GM19452 (cell line): ENCODE results near the gene MSLN.
"Not testable (repeated sequence)": the region's sequence is repeated elsewhere in the genome, so short reads cannot be mapped to it uniquely, and the experiment has no call there.

Experiments
- ATAC-seq: cut with Tn5 transposase; IDR thresholded peaks from one replicate; pipeline ENCODE4 v1.9.1; 2021; ENCODE audit not compliant: unreplicated experiment

MSLN gene

DNA sequence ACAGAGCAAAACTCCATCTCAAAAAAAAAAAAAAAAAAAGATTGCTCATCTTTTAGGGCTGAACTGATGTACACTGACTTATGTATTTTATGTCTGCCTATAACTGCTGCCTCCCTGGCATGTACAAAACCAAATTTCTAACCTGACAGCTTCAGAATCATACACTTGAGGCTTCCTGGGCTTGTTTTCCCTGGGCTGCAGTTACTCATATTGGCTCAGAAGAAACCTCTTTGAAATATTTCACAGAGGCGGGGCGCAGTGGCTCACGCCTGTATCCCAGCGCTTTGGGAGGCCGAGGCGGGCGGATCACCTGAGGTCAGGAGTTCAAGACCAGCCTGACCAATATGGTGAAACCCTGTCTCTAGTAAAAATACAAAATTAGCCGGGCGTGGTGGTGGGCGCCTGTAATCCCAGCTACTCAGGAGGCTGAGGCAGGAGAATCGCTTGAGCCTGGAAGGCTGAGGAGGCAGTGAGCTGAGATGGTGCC lies 6.4 kb upstream of the MSLN start:
- not testable (repeated sequence) for ATAC-seq

DNA sequence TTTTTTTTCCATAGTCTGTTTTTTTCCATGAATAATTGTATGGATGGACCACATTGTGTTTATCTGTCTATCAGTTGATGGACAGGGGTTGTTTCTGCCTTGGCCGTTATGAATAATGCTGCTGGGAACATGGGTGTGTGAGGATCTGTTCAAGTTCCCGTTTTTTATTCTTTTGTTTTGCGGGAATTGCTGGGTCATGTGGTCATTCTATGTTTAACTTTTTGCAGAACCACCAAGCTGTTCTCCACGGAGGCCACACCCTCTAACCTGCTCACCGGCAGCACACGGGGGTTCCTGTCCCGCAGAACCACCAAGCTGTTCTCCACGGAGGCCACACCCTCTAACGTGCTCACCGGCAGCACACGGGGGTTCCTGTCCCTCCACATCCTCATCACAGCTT lies 5.9 kb upstream of the MSLN start:
- no peak for ATAC-seq

DNA sequence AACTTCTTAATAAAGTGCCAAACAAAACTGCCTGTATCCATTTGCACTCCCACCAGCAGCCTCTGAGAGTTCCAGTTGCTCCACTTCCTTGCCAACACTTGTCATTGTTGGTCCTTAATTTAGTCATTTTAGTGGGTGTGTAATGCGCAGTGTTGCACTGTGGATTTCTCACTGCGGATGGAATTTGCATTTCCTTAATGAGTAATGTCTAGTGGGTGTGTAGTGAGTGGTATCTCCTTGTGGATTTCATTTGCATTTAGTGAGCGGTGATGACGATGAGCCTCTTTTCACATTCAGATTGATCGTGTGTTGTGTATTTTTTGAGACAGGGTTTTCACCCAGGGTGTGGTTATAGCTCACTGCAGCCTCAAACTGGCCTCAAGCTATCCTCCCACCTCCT lies 4.1 kb upstream of the MSLN start:
- ATAC-seq = no peak

DNA sequence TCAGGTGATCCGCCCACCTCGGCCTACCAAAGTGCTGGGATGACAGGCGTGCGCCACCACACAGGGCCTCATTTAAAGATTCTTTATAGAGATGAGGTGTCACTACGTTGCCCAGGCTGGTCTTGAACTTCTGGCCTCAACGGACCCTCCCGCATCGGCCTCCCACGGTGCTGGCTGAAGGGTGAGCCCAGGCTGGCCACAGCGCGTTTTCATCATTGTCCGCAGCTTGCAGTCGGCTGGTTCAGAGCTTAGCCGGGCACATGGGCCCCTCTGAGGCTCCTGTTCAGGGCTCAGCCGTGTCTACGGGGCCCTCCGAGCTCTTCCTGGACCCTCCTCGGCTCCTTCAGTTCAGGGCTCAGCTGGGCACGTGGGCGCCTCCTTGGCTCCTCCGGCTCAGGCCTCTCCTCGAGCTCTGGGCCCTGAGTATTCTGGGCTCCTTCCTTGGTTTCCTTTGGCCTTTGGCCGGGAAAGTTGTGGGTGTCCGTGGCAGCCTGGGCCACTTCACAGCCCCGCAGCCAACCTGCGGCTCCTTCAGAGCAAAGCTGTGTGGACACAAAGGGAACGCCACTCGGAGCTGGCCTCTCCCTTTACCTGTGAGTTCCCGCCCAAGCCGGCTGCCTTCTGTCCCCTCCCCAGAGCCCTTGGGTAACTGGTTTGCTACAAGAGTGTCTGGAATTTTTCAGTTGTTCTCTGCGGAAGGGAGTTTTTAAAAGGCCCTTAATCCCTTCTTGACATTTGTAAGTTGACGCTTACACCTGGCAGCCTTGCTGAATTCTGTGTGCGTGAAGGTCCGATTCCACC lies 1.2 kb upstream of the MSLN start:
- no peak for ATAC-seq

DNA sequence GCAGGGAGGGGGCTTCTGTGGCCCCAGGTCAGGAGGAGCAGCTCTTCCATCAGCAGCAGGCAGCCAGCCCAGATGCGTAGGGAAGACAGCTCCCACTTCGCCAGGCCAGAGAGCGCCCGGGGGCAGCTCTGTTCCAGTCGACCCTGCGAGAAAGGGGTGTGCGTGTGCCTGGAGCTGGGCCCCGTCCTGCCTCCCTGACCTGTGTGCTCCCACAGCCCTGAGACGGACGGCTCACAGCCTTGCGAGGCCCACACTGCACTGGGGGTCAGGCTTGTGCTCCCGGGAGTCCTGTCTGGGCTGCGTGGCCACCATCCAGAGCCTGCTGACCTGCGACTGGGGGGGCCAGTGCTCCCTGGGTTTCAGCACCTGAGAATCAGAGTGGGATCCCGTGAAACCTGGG lies 469 bp upstream of the MSLN start:
- ATAC-seq = no peak

DNA sequence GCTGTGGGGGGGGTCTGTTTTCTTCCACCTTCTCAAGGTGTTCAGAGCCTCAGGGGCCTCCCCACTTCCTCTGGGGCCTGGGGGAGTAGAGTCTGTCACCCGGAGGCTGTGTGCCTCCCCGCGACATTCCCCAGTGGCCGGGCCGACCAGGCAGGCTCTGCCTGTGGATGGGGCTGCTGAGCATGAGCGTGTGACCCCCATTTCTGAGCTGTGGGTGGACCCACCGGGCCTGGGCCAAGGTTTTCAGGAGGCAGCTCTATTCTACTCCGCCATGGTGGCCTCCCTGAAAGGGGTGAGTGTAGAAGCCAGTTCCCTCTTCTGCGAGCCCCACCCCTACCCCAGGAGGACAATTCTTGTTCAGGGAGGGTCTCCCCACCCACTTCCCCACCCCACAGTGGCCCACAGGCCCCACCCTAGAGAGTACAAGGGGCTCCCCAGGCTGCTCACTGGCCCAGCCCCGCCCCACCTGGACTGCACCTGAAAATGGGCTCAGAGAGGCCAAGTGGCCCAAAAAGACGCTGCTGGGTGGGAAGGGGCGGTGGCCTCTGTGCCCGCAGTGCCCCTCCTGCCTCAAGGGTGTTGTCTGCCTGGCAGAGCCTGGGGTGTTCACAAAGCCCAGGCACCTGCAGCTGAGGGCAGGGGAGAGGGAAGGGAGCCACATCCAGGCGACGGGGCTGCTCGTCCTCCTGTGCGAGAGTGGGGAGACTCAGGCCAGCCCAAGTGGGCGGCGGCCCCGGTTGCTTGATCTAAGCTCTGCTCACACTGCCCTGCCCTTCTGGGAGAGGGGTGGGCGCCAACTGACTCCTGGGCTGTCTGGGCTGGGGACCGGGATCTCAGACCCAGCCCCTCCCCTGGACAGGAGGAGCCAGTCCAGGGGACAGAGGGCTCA lies 1.3 kb downstream of the MSLN start:
- no peak for ATAC-seq

DNA sequence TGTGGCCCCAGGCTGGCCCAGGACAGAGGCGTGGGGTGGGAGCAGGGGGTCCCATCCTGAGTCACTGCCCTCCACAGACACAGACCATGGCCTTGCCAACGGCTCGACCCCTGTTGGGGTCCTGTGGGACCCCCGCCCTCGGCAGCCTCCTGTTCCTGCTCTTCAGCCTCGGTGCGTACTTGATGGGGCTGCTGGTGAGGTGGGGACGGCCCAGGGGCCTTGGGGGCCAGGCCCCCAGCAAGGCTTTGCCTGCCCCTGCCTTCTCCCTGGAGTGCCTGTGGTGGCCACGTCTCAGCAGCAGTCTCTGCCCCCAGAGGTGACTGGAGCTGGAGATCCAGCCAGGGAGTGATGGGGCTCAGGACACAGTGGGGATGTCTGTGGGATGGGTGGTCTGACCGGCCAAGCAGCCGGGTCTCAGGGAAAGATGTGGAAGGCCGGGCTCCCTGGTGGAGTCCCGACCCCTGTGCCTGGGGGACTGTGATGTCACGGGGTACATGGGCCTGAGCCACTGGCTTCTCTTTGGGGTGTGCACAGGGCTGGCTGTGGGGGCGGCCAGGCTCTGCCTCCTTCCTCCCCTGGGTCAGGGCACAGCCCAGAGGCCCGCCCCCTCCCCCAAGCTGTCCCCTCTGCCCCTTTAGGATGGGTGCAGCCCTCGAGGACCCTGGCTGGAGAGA lies 2.2 kb downstream of the MSLN start:
- ATAC-seq = no peak

DNA sequence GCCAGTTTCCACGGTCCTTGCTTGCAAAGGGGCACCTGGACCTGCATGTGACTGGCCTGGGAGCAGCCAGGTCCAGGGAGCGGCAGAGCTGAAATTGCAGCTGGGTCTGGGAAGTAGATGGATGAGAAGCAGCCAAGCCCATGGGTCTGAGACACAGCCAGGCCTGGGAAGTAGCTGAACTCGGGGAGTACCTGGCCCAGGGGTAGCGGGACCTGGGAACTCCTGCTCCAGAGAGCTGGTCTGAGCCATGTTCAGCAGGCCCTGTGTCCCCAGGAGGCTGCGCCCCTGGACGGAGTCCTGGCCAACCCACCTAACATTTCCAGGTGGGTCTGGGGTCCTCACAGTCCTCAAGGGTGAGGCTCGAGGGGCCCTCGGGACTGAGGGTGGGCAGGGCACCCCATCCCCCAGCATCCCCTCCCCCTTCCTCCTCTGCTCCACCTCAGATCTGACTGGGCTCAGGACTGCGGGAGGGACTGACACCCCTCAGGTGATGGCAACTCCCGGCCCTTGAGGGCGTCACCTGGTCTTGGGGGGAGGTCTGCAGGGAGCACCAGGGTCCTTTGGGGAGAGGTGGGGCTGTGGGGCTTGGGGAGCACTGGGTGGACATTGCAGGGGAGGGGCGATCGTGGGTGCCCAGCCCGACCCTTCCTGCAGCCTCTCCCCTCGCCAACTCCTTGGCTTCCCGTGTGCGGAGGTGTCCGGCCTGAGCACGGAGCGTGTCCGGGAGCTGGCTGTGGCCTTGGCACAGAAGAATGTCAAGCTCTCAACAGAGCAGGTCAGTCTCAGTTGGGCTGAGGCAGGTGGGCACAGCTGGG lies 3.0 kb downstream of the MSLN start:
- no peak for ATAC-seq

DNA sequence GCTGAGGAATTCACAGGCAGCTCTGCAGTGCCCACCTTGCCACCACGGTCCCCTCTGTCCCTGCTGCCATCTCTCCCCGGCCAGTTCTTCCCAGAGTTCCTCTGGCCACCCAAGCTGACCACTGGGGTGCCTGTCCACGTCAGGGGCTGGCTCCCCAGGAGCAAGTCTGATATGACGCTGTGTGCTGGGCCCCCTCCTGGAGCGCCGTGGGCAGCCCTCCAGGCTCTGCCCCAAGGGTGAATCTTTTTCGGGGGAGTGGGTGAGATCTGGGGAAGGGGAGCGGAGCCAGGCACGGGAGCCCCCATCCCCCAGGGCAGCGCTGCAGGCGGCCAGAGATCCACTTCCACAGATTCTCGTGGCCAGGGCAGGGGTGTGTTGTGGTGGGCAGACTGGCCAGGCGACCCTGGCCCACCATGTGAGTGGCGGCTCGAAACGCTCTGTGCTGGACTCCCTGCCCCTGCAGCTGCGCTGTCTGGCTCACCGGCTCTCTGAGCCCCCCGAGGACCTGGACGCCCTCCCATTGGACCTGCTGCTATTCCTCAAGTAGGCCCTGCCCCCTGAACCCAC lies 3.7 kb downstream of the MSLN start:
- ATAC-seq = no peak

DNA sequence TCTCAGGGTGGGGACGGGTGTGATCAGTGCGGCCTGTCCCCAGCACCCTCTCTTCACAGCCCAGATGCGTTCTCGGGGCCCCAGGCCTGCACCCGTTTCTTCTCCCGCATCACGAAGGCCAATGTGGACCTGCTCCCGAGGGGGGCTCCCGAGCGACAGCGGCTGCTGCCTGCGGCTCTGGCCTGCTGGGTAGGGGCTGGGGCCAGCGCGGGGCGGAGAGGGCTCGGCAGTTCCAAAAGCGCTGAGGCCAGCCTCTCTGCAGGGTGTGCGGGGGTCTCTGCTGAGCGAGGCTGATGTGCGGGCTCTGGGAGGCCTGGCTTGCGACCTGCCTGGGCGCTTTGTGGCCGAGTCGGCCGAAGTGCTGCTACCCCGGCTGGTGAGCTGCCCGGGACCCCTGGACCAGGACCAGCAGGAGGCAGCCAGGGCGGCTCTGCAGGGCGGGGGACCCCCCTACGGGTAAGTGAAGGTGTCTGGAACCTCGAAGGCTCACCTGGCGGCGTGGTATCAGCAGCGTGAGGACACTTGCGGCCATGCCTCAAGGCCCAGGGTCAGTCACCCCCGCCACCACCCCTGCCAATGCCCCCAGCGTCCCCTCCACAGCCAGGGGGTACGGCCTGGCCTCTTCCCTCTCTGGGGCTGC lies 4.4 kb downstream of the MSLN start:
- no peak for ATAC-seq

DNA sequence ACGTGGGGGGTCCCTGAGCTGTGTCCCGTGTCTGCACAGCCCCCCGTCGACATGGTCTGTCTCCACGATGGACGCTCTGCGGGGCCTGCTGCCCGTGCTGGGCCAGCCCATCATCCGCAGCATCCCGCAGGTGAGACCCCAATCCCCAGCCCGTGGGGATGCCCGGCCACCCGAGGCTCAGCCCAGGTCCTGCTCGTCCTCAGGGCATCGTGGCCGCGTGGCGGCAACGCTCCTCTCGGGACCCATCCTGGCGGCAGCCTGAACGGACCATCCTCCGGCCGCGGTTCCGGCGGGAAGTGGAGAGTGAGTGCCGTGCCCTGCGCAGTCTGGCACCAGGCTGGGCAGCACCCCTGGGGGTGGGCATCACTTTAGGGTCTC lies 4.9 kb downstream of the MSLN start:
- ATAC-seq = no peak

DNA sequence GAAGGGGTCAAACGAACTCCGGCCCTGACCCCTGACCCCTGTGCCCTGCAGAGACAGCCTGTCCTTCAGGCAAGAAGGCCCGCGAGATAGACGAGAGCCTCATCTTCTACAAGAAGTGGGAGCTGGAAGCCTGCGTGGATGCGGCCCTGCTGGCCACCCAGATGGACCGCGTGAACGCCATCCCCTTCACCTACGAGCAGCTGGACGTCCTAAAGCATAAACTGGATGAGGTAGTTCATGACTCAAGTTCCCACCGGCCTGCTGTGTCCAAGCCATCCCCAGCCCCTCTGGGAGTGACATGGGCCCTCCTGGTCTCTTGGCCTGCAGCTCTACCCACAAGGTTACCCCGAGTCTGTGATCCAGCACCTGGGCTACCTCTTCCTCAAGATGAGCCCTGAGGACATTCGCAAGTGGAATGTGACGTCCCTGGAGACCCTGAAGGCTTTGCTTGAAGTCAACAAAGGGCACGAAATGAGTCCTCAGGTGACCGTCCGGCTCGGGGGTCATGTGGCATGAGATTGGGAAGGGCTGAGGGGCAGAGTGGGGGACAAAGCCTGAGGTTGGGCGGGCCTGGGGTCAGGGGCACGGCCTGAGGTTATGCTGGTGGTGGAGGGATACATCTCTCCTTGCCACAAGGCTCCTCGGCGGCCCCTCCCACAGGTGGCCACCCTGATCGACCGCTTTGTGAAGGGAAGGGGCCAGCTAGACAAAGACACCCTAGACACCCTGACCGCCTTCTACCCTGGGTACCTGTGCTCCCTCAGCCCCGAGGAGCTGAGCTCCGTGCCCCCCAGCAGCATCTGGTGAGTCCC lies 5.7 kb downstream of the MSLN start:
- ATAC-seq = no peak

DNA sequence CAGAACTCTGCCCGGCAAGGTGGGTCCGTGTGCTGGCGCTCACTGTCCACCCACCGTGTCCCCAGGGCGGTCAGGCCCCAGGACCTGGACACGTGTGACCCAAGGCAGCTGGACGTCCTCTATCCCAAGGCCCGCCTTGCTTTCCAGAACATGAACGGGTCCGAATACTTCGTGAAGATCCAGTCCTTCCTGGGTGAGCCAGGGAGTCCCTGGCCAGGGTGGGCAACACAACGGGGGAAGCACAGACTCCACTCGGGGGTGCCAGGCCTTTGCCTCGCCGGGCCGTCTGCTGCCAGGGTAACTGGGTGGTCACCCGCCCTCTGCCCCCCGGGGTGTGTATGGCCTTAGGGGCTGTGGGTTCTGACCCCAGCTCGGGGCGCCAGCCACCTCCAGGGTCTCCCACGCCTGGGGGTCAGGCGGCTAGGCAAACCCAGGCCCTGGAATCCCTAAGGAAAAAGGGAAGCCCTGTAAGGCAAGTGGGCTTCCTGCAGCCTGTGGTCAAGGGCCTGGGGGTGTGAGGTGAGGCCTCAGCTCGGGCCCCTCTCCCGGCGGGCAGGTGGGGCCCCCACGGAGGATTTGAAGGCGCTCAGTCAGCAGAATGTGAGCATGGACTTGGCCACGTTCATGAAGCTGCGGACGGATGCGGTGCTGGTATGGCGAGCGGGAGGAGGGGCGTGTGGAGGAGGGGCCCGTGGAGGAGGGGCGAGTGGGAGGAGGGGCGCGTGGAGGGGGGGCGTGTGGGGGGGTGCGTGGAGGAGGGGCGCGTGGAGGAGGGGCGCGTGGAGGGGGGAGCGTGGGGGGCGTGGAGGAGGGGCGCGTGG lies 6.5 kb downstream of the MSLN start:
- ATAC-seq = no peak

DNA sequence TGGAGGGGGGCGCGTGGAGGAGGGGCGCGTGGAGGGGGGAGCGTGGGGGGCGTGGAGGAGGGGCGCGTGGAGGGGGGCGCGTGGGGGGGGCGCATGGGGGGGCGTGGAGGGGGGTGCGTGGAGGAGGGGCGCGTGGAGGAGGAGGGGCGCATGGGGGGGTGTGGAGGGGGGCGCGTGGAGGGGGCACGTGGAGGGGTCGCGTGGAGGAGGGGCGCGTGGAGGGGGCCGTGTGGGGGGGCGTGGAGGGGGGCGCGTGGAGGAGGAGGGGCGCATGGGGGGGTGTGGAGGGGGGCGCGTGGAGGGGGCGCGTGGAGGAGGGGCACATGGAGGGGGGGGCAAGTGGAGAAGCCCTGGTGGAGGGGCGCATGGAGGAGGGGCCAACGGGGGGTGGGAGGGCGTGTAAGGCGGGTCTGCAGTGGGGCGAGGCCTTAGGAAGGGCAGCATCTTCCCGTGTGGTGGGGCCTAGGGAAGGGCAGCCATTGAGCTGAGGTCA lies 7.3 kb downstream of the MSLN start:
- ATAC-seq = no peak

DNA sequence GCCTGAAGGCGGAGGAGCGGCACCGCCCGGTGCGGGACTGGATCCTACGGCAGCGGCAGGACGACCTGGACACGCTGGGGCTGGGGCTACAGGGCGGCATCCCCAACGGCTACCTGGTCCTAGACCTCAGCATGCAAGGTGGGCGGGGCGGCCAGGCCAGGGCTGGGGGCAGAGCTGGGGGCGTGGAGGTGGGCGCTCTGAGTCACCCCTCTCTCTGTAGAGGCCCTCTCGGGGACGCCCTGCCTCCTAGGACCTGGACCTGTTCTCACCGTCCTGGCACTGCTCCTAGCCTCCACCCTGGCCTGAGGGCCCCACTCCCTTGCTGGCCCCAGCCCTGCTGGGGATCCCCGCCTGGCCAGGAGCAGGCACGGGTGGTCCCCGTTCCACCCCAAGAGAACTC lies 7.9 kb downstream of the MSLN start:
- no peak for ATAC-seq

DNA sequence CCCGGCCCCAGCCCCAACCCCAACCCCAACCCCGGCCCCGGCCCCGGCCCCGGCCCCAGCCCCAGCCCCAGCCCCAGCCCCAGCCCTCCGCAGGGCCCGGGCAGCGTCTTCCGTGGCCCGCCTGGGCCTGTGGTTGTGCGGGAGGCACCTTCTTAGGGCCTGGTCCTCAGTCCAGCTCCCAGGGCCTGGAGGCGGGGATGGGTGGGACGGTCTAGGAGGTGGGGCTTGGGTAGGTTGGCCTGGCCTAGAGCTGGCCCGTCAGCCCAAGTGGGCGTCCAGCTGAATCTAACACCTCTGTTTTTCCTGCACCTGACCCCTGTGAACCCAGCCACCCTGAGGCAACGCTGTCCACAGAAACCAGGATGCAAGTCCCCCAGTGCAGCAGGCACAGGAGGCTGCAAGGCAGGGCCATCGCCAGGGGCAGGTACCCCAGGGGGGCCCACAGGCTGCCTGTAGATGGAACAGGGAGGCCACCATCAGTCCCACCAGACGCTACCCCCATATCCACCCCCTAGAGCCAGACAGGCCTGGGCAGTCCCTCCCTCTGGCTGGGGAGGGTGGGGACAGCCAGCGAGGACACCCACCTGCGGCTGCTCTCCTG lies 8.8 kb downstream of the MSLN start:
- ATAC-seq = no peak

DNA sequence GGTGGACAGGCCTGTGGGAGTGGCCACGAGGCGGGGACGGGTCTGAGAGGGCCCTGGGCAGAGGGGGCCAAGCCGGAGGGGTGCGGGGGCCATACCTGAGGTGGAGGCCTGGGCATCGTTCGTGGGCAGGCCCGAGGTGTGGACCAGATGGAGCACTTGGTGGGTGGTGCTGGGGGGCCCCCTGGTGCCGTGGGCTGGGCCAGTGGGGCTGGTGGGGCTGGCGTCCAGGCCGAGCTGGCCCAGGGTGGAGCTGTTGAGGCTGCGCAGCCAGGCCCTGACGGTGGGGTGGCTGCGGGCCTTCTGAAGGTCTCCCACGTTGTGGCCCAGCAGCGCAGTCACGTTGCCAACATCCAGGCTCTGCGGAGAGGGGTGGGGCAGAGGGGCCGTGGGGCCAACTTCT lies 9.4 kb downstream of the MSLN start:
- no peak for ATAC-seq

DNA sequence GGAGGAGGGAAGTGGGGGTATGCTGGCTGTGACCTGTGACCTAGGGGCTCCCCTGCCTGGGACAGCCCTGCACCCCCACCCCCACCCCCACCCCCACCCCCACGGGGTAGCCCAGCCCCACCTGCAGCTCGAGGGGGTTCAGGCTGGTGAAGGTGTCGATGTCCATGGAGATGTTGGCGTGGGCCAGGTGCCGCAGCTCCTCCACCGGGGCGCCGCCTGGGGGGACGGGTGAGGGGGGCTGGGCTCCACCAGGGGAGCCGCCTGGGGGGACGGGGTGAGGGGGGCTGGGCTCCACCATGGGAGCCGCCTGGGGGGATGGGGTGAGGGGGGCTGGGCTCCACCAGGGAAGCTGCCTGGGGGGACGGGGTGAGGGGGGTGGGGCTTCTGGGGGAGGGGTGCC lies 9.9 kb downstream of the MSLN start:
- no peak for ATAC-seq
